HEK293T (cell line): ENCODE measurements around the gene RER1.

Experiments
- CTCF ChIA-PET: fragments of 350-600 bp; formaldehyde crosslinking; extraction: SDS; loops from one replicate; lab custom pipeline; 2021; ENCODE audit warnings: antibody characterized with exemption, inconsistent platforms; lab: Yijun Ruan, JAX
- POLR2A ChIA-PET: fragments of 350-600 bp; formaldehyde crosslinking; extraction: SDS; loops from one replicate; lab custom pipeline; 2020; ENCODE audit warnings: antibody characterized with exemption, inconsistent platforms; lab: Yijun Ruan, JAX
- DNase-seq: peaks from one replicate; pipeline ENCODE4 v3.0.0; 2012; ENCODE audit warnings: mixed read lengths; ENCODE audit errors: extremely low spot score
- ARNT ChIP-seq: fragments of 450-650 bp; IDR thresholded peaks from 2 replicates; pipeline ENCODE4 v1.6.1; 2017; ENCODE audit warnings: mild to moderate bottlenecking
- BHLHE40 ChIP-seq: fragments of 450-650 bp; IDR thresholded peaks from 2 replicates; pipeline ENCODE4 v1.6.1; 2016; ENCODE audit warnings: mild to moderate bottlenecking, moderate library complexity, borderline replicate concordance
- CTBP1 ChIP-seq: fragments of 450-650 bp; IDR thresholded peaks from 2 replicates; pipeline ENCODE4 v1.6.1; 2016; ENCODE audit warnings: borderline replicate concordance
- ELF4 ChIP-seq: fragments of 450-650 bp; IDR thresholded peaks from 2 replicates; pipeline ENCODE4 v1.6.1; 2017; ENCODE audit warnings: antibody characterized with exemption
- FOXA1 ChIP-seq: fragments of 450-650 bp; IDR thresholded peaks from 2 replicates; pipeline ENCODE4 v1.6.1; 2016; ENCODE audit warnings: mild to moderate bottlenecking
- FOXK2 ChIP-seq: fragments of 450-650 bp; IDR thresholded peaks from 2 replicates; pipeline ENCODE4 v1.6.1; 2016; ENCODE audit warnings: mild to moderate bottlenecking
- FOXM1 ChIP-seq: fragments of 450-650 bp; IDR thresholded peaks from 2 replicates; pipeline ENCODE4 v1.6.1; 2017; ENCODE audit warnings: mild to moderate bottlenecking, borderline replicate concordance
- HDGF ChIP-seq: fragments of 450-650 bp; IDR thresholded peaks from 2 replicates; pipeline ENCODE4 v1.6.1; 2017; ENCODE audit warnings: antibody characterized with exemption, borderline replicate concordance
- L3MBTL2 ChIP-seq: fragments of 450-650 bp; conservative IDR thresholded peaks from 2 replicates; pipeline ENCODE4 v1.6.1; 2016; ENCODE audit warnings: mild to moderate bottlenecking
- LEF1 ChIP-seq: fragments of 450-650 bp; IDR thresholded peaks from 2 replicates; pipeline ENCODE4 v1.6.1; 2017; ENCODE audit warnings: mild to moderate bottlenecking, borderline replicate concordance
- NFRKB ChIP-seq: fragments of 450-650 bp; IDR thresholded peaks from 2 replicates; pipeline ENCODE4 v1.6.1; 2016; ENCODE audit warnings: mild to moderate bottlenecking, moderate library complexity
- SP1 ChIP-seq: fragments of 450-650 bp; IDR thresholded peaks from 2 replicates; pipeline ENCODE4 v1.6.1; 2017
- SUZ12 ChIP-seq: fragments of 450-650 bp; IDR thresholded peaks from 2 replicates; pipeline ENCODE4 v1.6.1; 2016; ENCODE audit warnings: mild to moderate bottlenecking
- TARDBP ChIP-seq: fragments of 450-650 bp; IDR thresholded peaks from 2 replicates; pipeline ENCODE4 v1.6.1; 2016
- ZNF384 ChIP-seq: fragments of 450-650 bp; IDR thresholded peaks from 2 replicates; pipeline ENCODE4 v1.6.1; 2016
- TF ChIP-seq, protein P1 (sequence below): fragments of 450-650 bp; IDR thresholded peaks from 2 replicates; pipeline ENCODE4 v1.6.1; 2016

RER1 gene

DNA sequence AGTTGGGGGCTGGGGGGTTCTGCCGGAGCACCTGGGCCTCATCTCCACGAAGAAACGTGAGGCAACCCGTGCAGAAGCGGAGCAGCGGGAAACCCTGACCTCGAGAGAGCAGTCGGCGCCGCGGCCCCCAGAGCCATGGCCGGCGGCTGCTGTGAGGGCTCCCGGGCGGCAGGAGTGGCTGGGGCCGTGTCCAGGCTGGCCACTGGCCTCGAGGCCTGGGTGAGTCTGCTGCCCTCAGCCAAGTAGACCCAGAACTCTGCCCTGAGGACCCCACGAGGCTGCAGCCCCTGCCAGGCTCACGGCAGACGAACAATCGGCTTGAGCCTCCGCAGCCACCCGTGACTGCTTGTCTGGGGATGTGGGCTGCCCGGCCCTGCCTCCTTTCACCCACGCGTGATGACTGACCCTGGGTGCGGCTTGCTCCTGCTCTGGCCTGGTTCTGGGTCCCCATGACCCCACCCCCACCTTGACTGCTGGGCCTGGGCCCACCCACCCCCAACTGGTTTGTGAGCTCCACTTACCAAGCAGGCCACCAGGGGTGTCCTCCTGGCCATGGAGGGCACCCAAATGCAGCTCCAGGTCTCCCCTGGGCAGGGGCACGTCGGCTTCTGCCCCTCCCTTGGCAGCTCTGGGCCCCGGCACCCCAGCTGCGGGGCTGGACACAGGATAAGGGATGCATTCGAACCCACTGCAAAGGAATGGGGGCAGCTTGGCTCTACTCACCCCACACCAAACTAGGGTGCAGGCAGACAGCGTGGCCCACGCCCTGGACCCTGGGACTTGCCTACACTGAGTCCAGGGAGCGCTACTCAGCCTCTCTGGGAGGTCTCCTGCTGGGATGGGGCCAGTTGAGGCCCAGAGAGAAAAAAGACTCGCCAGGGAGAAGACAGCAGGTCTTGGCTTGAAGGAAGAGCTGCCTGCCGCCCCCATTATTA is 34.5 kb upstream of the RER1 start:
- ChIA-PET CTCF (interaction anchor here (0.6 kb wide), 1 partner anchor 412 kb away, joined by 4 read pairs; no protein-coding TSS in a partner anchor), POLR2A (no interaction called here)
- DNase-seq: no peak
- no peak for TF ChIP-seq CTBP1

DNA sequence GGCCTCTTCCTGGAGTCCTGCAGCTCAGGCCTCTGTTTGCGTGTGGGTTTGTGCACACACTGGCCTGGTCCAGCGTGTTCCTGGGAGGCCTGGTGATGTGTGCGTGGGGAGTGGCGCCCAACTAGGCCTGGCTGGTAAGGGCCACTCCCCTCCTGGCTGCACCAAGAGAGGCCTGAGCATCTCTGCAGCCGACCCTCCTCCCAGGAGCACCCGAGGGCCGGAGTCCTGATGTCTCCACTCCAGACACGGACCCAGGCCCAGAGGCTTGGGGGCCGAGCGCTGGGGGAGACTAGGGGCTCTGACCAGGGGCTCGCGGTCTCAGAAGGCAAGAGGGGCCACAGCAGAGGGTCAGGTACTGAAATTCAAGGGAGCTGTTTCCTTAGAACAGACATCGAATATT is 33.6 kb upstream of the RER1 start:
- CTCF ChIA-PET: no interaction called here
- POLR2A ChIA-PET: no interaction called here
- DNase-seq: no peak
- no peak for TF ChIP-seq ZNF384
- no peak for TF ChIP-seq FOXM1
- no peak for TF ChIP-seq TARDBP
- TF ChIP-seq L3MBTL2: no peak
- no peak for TF ChIP-seq FOXK2
- TF ChIP-seq FOXA1: no peak
- TF ChIP-seq, protein P1, sequence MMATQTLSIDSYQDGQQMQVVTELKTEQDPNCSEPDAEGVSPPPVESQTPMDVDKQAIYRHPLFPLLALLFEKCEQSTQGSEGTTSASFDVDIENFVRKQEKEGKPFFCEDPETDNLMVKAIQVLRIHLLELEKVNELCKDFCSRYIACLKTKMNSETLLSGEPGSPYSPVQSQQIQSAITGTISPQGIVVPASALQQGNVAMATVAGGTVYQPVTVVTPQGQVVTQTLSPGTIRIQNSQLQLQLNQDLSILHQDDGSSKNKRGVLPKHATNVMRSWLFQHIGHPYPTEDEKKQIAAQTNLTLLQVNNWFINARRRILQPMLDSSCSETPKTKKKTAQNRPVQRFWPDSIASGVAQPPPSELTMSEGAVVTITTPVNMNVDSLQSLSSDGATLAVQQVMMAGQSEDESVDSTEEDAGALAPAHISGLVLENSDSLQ: no peak
- TF ChIP-seq CTBP1: no peak
- no peak for TF ChIP-seq SUZ12
- no peak for TF ChIP-seq BHLHE40
- no peak for TF ChIP-seq ELF4
- no peak for TF ChIP-seq NFRKB
- no peak for TF ChIP-seq ARNT
- no peak for TF ChIP-seq LEF1
- TF ChIP-seq SP1: no peak
- TF ChIP-seq HDGF: no peak

DNA sequence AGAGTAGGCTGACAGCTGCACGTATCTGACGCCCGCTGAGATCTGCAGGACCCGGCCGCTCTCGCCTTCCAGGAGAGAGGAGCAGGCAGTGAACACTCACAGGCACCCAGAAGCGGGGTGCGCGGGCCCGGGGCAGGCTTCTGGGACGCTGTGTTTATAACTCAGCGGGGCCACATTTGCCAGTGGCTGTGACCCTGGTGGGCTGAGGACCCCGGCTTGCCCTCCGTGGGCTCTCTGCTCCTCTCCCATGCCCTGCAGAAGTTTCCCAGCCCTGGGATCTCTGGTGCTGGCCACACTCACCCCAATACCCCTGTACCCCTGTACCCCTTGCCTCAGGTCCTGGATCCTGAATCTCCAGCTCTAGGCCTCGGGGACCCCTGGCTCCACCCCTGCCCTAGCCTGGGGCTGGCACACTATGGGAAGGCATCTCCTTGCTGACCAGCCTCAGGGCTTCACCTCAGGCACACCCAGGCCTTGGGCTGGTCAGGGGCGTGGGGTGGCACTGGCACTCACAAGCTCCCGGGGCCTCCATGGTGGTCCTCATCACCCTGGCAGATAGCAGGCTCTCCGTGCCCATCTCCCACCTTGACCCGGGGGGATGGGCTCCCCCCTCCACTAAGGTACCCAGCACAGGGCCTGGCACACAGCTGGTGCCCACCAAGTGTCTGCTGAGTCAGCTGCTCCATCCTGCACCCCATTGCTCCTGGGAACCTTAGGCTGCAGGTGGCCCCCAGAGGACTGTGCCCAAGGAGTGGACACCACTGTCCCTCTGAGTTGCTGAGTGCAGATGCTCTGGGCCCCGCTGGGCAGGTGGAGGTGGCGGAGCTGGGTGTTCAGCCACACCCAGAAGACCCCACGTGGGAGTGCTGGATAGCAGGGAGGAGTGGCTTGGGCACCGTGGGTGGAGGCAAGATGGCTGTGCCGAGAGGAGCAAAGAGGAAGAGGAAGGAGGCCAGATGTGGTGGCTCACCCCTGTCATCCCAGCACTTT is 32.7 kb upstream of the RER1 start:
- no peak for DNase-seq
- POLR2A ChIA-PET: no interaction called here
- TF ChIP-seq NFRKB: no peak
- no peak for TF ChIP-seq ARNT
- TF ChIP-seq HDGF: no peak
- TF ChIP-seq, protein P1: no peak
- no peak for TF ChIP-seq FOXK2
- no peak for TF ChIP-seq SUZ12
- TF ChIP-seq FOXA1: no peak
- TF ChIP-seq SP1: no peak
- TF ChIP-seq ELF4: no peak
- CTCF ChIA-PET: interaction anchor here (1.0 kb wide), 1 partner anchor 23 kb away, joined by 3 read pairs; no protein-coding TSS in a partner anchor

DNA sequence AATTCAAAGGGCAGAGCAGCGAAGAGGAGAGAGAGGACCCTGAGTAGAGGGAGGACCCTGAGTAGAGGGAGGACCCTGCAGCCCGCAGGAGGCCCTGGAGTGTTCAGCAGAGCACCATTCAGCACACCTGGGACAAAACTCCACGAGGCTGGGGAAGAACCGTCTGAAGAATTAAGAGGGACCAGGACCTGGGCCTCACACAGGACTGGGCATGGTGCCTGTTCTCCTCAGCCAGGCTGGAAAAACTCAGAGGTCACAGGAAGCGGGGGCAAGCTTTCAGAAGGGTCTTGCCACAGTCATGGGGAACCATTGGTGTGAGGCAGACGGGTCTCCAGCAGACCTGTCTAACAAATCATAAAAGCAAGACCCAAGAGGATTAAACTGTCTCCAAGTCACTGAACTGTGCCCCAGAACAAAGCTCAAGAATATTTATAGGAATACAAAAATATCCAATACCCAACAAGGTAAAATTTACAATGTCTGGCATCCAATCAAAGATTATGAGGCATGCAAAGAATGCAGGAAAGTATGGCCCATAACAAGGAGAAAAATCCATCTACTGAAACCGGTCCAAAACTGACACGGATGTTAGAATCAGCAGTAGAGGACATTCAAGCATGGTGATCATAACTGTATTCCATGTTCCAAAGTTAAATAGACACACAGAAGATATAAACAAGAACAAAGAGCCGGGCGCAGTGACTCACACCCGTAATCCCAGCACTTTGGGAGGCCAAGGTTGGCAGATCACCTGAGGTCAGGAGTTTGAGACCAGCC is 30.9 kb upstream of the RER1 start:
- no peak for TF ChIP-seq FOXK2
- TF ChIP-seq, protein P1: no peak
- no peak for TF ChIP-seq HDGF
- no peak for TF ChIP-seq L3MBTL2
- no peak for TF ChIP-seq CTBP1
- TF ChIP-seq FOXM1: no peak
- ChIA-PET POLR2A (no interaction called here), CTCF (interaction anchor here (1.4 kb wide), 1 partner anchor 21 kb away, joined by 3 read pairs; no protein-coding TSS in a partner anchor)
- no peak for DNase-seq

DNA sequence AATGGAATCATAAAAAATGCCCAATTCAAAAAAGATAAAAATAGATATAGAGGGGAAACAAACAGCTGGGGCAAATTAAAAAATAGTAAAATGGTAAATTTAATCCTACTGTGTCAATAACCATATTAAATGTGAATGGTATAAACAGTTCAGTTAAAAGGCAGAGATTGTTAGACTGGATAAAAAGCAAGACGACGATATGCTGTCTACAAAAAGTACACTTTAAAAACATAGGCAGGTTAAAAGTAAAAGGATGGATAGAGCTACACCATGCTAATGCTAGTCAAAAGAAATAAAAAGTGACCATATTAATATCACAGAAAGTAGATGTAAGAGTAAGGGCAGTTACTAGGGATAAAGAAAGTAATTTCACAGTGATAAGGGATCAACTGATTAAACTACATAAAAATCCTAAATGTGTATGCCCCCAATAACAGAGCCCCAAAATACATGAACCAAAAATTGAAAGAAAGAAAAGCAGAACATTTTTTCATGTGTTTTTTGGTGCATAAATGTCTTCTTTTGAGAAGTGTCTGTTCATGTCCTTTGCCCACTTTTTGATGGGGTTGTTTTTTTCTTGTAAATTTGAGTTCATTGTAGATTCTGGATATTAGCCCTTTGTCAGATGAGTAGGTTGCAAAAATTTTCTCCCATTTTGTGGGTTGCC is 27.7 kb upstream of the RER1 start:
- CTCF ChIA-PET: no interaction called here
- DNase-seq: no peak
- POLR2A ChIA-PET: no interaction called here
- TF ChIP-seq NFRKB (no peak), ZNF384 (no peak), ARNT (no peak), SP1 (no peak), FOXK2 (no peak), LEF1 (no peak), BHLHE40 (no peak), ELF4 (no peak)
- TF ChIP-seq, protein P1: no peak
